Right forelimb (tissue), 1 donor: Measurements from ENCODE around the gene KCNH4.

ENCODE experiments used
- DNase-seq: peaks from one replicate; pipeline ENCODE4 v3.0.0-alpha.2; 2018

The KCNH4 gene

DNA sequence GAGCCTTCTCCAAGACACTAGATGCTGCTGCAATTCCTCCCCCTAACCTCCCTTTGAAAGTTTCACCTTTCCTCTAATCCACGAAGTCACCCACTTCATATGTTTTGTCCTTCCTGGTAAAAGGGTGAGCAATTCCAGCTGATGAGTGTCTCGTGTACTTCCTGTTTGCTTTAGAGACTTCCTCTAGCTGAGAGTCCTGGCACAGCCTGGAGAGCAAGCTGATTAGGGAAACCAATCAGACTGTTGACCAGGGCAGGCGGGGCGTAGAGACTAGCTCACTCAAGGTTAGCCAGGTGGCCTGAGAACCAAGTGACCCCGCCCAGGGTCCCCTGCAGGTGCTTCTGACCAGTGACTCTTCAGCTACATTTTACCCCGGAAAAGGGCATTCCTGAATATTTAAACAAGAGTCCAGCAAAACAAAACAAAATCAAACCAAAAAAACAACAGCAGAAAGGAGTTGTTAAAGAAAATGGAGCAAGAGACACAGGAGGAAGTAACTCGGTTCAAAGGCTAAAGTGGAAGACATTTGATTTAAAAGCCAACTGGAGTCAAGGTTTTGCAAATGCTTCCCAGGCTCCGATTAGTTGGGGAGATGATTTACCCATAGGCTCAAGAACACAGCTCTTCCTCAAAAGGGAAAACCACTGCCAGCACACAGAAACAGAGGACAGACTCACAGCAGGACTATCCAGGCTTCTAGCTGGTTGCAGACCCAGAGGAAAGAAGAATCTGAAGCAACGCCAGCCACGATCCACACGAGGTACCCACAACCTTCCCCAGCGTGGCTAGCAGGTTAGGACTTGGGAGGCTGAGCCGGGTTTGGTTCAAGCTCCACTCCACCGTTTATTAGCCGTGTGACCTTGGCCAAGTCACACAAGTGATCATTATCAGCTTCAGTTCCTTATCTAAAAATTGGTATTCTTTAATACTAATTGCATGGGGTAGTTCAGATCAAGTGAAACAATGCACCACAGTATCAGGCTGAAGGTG, 45.0 kb downstream of the KCNH4 start:
- DNase-seq = no peak

GRCh38 chr17:42135151-42135550, 45.8 kb downstream of the KCNH4 start:
- DNase-seq = no peak

GRCh38 chr17:42133461-42134041, 47.4 kb downstream of the KCNH4 start:
- DNase-seq = no peak

DNA sequence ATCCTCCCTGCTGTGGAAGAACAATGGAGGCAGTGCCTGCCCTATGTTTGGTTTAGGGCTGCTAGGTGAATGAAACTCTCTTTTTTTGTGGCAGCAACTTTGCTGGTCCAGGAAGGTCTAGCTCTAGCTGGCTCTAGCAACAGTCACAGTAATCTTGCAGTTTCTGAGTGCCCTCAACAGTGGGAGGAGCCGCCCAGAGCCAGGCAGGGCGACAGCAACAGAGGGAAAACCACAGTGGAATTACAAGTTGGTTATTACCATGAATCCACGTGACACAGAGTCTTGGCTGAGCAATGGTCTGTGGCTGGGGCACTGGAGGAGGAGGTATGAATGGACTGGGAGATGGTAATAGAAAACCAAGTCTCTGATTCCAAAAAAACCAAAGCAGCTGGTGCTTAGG, 48.0 kb downstream of the KCNH4 start:
- no peak for DNase-seq

- DNase-seq = no peak
Observed at GRCh38 chr17:42131981-42132432, 48.9 kb downstream of the KCNH4 start.

DNA sequence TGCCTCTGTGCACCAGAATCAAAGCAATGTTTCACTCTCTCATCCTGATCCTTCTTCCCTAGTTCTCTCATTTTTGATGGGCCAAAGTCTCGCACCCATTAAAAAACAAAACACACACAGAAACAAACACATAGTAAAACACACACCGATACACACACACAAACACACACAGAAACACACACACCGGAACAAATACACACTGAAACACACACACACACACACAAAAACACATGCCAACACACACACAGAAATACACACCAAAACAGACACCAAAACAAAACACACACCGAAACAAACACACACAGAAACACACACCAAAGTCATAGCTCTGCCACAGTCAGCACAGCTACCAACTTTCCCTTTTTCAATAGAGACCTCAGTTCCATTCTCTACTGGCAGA, 49.7 kb downstream of the KCNH4 start:
- DNase-seq = no peak

- DNase-seq = no peak
Observed at GRCh38 chr17:42130310-42130936, 50.5 kb downstream of the KCNH4 start.

DNA sequence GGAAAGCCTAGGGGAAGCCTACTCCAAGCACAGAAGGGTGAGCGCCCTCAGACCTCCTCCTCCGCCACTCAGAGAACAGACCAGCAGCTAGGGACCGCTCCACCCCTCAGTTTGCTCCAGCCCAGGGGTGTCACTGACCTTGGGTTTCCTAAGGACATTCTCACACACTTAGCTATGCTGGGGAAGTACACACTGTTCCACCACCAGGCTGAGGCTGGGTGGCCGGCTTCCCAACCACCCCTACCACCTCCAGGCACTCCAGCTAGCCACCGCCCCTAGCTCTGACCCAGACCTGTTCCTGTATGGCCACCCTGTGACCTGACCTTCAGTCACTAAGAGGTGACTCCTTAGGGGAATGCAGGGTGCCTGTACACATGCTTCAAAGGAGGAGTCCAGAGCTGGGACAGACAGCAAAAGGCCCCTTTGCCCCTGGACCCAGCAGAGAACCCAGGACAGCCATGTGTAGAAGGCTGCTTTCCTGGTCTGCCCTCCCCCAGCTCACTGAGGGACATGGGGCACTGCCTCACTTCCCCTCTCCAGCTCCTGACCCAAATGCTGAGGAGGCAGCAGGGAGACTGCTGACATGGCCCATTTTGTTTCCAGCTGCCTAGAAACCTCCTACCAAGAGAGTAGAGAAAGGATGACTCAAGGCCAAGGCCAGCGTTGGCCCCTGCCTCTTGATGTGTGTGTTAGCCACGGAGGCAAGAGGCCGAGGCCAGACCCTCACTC, 51.7 kb downstream of the KCNH4 start:
- no peak for DNase-seq

DNA sequence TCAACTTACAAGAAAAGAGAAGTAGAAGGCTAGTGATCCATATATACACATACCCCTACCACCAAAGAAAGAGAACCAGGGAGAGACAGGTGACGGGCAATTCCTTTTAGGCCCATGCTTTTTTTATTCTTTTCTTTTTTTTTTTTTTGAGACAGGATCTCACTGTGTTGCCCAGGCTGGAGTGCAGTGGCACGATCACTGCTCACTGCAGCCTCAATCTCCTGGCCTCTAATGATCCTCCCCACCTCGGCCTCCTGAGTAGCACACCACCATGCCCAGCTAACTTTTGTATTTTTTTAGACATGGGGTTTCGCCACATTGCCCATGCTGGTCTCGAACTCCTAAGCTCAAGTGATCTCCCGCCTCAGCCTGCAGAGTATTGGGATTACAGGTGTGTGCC, 53.5 kb downstream of the KCNH4 start:
- no peak for DNase-seq

DNA sequence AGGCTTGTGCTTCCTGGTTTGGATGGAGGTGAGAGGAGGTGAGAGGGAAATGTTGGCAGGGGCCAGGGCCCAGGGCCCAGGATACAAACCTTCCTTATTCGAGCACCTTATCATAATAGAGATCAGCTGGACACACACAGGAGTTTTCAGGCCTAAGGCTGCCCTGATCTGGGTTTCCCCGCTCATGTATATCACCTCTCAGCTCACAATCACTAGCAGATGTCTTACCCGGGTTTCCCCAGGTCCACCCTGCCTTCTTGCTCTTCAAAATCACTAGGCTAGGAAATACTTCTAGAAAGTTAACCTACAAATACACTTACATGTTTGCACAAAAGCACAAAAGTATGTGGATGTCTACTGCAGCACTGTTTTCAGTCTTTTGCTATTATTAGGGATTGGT, 54.1 kb downstream of the KCNH4 start:
- no peak for DNase-seq

- no peak for DNase-seq
Observed at GRCh38 chr17:42125565-42125964, 55.4 kb downstream of the KCNH4 start.

DNA sequence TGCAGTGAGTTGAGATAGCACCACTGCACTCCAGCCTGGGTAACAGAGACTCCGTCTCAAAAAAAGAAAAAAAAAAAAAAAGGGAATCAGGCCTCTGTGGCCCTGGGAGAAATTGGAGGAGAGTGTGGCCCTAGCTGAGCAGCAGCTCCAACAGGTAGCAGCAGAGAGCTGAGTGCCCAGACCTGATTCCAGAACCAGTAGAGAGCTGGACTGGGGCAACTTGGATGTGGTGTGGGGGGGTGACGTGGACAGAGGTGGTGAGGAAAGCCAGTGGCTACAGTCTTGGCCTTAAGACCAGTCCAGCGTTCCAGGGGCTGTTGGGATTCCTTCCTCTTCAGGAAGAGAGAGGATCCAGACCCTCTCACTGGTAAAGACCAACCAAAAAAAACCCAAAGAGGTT, 56.7 kb downstream of the KCNH4 start:
- no peak for DNase-seq

DNA sequence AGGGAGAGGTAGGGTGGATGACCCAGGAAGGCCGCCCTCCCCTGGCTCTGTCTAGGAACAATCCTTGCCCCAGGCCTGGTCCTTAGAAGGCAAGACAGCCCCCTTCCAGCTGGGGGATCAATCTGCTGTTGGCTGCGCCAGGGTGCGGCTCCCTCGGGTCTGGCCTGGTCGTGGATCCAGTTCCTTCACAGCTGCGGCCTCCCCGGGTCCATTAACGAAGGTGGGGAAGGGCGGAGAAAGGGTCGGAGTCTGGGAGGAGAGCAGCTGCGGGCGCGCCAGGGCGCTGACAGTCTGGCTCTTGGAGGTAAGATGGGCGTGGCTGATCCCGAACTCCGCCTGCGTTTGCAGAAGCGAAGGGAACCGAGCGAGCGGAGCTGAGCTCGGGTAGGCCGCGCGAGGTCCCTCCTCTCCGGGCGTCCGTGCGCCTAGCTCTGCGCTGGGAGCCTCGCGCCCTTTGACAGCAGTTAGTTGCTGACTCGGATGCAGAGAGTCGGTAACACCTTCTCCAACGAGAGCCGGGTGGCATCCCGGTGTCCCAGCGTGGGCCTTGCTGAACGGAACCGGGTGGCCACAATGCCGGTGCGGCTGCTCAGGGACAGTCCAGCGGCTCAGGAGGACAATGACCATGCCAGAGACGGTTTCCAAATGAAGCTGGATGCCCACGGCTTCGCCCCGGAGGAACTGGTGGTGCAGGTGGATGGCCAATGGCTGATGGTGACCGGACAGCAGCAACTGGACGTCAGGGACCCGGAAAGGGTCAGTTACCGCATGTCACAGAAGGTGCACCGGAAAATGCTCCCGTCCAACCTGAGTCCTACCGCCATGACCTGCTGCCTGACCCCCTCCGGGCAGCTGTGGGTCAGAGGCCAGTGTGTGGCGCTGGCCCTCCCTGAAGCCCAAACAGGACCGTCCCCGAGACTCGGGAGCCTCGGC, 58.3 kb downstream of the KCNH4 start, which contains the start of gene HSPB9:
Gene HSPB9 (plus strand): TSS at position 434 of the 933 bp plus-strand sequence. CDS start 47 bp downstream, at position 481.
- peak; percentile 68 for DNase-seq

- DNase-seq = peak; percentile 89
Observed at GRCh38 chr17:42120770-42121769, 59.9 kb downstream of the KCNH4 start, which contains the start of gene KAT2A. Gene KAT2A, minus strand, starts transcription at chr17:42121367. Its CDS starts 63 bp downstream, at chr17:42121304.

- no peak for DNase-seq
Observed at GRCh38 chr17:42120161-42120769, 60.7 kb downstream of the KCNH4 start.

- no peak for DNase-seq
Observed at GRCh38 chr17:42119301-42119700, 61.6 kb downstream of the KCNH4 start.

DNA sequence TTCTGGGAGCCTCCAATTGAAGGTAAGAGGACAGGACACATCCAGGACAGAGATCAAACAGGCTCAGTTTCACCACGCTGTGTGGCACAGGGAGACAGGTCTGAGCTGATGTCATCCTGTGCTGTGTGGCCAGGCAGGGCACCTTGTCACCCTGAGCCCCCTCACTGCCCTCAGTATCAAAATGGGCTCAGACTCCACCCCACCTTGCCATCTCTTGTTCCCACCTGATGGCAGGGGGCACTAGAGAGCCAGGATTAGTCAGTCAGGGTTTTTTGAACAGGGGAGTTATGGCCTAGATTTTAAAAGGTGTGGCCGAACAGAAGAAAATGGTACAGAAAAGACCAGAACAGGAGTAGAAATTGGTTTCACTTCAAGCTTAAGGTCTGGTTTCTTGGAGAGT, 62.4 kb downstream of the KCNH4 start:
- no peak for DNase-seq

GRCh38 chr17:42118126-42118510, 62.8 kb downstream of the KCNH4 start:
- no peak for DNase-seq

DNA sequence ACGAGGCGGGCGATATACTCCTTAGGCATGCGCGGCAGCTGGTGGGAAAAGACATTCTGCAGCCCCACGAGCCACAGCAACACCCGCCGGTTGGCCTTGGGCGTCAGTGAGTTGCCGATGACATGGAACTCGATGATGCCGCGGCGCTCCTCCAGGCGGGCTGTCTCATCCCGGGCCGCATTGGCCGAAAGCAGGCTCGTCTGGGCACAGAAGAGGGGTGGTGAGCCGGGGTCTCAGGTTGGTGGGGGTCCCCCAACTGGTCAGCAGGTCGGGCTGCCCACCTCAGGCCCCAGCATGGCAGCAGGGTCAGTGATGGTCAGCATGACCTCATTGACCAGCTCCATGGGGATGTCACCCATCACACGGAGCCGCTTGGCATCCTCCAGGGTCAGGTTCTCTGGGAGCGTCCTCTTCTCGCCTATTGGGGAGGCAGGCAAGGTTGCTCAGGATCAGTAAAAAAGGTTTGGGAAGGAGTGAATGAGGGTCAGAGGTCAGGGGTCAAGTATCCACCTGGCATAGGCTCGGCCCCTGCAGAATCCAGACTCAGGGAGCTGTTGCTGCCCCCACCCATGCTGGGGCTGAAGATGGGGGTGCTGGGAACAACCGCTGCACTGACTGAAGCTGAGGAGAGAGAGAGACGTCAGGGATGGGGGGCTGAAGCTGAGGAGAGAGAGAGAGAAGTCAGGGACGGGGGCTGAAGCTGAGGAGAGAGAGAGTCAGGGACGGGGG, 63.4 kb downstream of the KCNH4 start:
- DNase-seq = no peak
